ENCODE measurements around the gene ACE2.
"Not testable (repeated sequence)": the region's sequence is repeated elsewhere in the genome, so short reads cannot be mapped to it uniquely, and the experiment has no call there.

The ACE2 gene

GRCh38 chrX:15600745-15601144, at the start of gene ACE2:
ACE2 (minus strand) TSS chrX:15600960; CDS start chrX:15600911, 49 bp downstream.
- no peak for DNase-seq (ENCODE audit: low read depth)

GRCh38 chrX:15647510-15647909, 46.8 kb upstream of the ACE2 start:
- not testable (repeated sequence) for DNase-seq (ENCODE audit: low read depth)

- no peak for DNase-seq (ENCODE audit: low read depth)
Observed at GRCh38 chrX:15646543-15646942, 45.8 kb upstream of the ACE2 start.

GRCh38 chrX:15646031-15646430, 45.3 kb upstream of the ACE2 start:
- no peak for DNase-seq (ENCODE audit: low read depth)

GRCh38 chrX:15645266-15645665, 44.5 kb upstream of the ACE2 start:
- no peak for DNase-seq (ENCODE audit: low read depth)

- no peak for DNase-seq (ENCODE audit: low read depth)
Observed at GRCh38 chrX:15644560-15644872, 43.8 kb upstream of the ACE2 start.

GRCh38 chrX:15643786-15644559, 43.2 kb upstream of the ACE2 start:
- no peak for DNase-seq (ENCODE audit: low read depth)

GRCh38 chrX:15631637-15632036, 30.9 kb upstream of the ACE2 start:
- no peak for DNase-seq (ENCODE audit: low read depth)

- no peak for DNase-seq (ENCODE audit: low read depth)
Observed at GRCh38 chrX:15623054-15623453, 22.3 kb upstream of the ACE2 start.

GRCh38 chrX:15619053-15619755, 18.4 kb upstream of the ACE2 start:
- no peak for DNase-seq (ENCODE audit: low read depth)

- DNase-seq (ENCODE audit: low read depth): no peak
Observed at GRCh38 chrX:15617111-15617510, 16.4 kb upstream of the ACE2 start.

GRCh38 chrX:15616531-15616930, 15.8 kb upstream of the ACE2 start:
- no peak for DNase-seq (ENCODE audit: low read depth)

- DNase-seq (ENCODE audit: low read depth): no peak
Observed at GRCh38 chrX:15607067-15607466, 6.3 kb upstream of the ACE2 start.

- no peak for DNase-seq (ENCODE audit: low read depth)
Observed at GRCh38 chrX:15606136-15606535, 5.4 kb upstream of the ACE2 start.

- no peak for DNase-seq (ENCODE audit: low read depth)
Observed at GRCh38 chrX:15605226-15605625, 4.5 kb upstream of the ACE2 start.

- DNase-seq (ENCODE audit: low read depth): no peak
Observed at GRCh38 chrX:15602761-15603160, 2.0 kb upstream of the ACE2 start.

- no peak for DNase-seq (ENCODE audit: low read depth)
Observed at GRCh38 chrX:15601932-15602331, 1.2 kb upstream of the ACE2 start.

- no peak for DNase-seq (ENCODE audit: low read depth)
Observed at GRCh38 chrX:15600049-15600448, 711 bp downstream of the ACE2 start.

GRCh38 chrX:15599461-15599860, 1.3 kb downstream of the ACE2 start:
- DNase-seq (ENCODE audit: low read depth): no peak

GRCh38 chrX:15598026-15598425, 2.7 kb downstream of the ACE2 start:
- DNase-seq (ENCODE audit: low read depth): no peak

GRCh38 chrX:15594371-15594770, 6.4 kb downstream of the ACE2 start:
- DNase-seq (ENCODE audit: low read depth): no peak

GRCh38 chrX:15579778-15580747, 20.7 kb downstream of the ACE2 start:
- no peak for DNase-seq (ENCODE audit: low read depth)

- no peak for DNase-seq (ENCODE audit: low read depth)
Observed at GRCh38 chrX:15576019-15576418, 24.7 kb downstream of the ACE2 start.
